Gastrocnemius medialis (tissue), 4 donors: ENCODE results near the gene HNRNPF. TPM values are rescaled to one million over a fixed set of nuclear protein-coding genes. Genes with fewer than 3 reads are reported as not detected.

ENCODE experiments used
- ATAC-seq, 2 donors: fragments of 150-250 bp; one replicate each; pipeline ENCODE4 v1.9.1; 2016
- DNase-seq, 2 donors: peaks; one replicate each; pipeline ENCODE4 v3.0.0-alpha.2; 2019
- H3K27ac ChIP-seq, 4 donors: fragments of 200-600 bp; sonication (generic); 1 replicate in 1 of 4; 2 replicates in 3 of 4; pipeline ENCODE4 v1.5.1; 2016 to 2018; ENCODE audit warnings: mild to moderate bottlenecking in 2 of 4, moderate library complexity in 1 of 4
- H3K27me3 ChIP-seq, 3 donors: fragments of 200-600 bp; sonication (generic) in 2 of 3; 1 replicate in 1 of 3; 2 replicates in 2 of 3; pipeline versions ENCODE4 v1.5.1 to v1.6.0; 2016 to 2019; ENCODE audit warnings: mild to moderate bottlenecking in 1 of 3, moderate library complexity in 1 of 3
- H3K36me3 ChIP-seq, 2 donors: fragments of 200-600 bp; sonication (generic) in 1 of 2; one replicate each; pipeline ENCODE4 v1.5.1; 2017 to 2018
- H3K4me1 ChIP-seq, 2 donors: fragments of 200-600 bp; sonication (generic) in 1 of 2; one replicate each; pipeline ENCODE4 v1.5.1; 2016 to 2017; ENCODE audit warnings: mild to moderate bottlenecking in 2 of 2
- H3K4me3 ChIP-seq, 4 donors: fragments of 200-600 bp; sonication (generic) in 3 of 4; 1 replicate in 1 of 4; 2 replicates in 3 of 4; pipeline ENCODE4 v1.5.1; 2016 to 2019; ENCODE audit warnings: mild to moderate bottlenecking in 2 of 4
- H3K9me3 ChIP-seq, 3 donors: fragments of 200-600 bp; sonication (generic) in 2 of 3; 1 replicate in 1 of 3; 2 replicates in 2 of 3; pipeline ENCODE4 v1.5.1; 2016 to 2019
- POLR2A ChIP-seq, 2 donors: fragments of 450-650 bp; IDR thresholded peaks; one replicate each; pipeline ENCODE4 v1.6.1; 2017; ENCODE audit warnings: antibody characterized with exemption in 2 of 2, mild to moderate bottlenecking in 2 of 2, moderate library complexity in 2 of 2
- in situ Hi-C, 4 donors: fragments of 200-750 bp; cut with MboI; loops; one replicate each; pipeline versions ENCODE4 v1.15.0 to v1.8.0; 2017; ENCODE audit warnings: low sequenced_read_pairs in 4 of 4
- intact Hi-C: fragments of 100-400 bp; cut with DNase I; formaldehyde crosslinking; loops from one replicate; pipeline ENCODE4 v1.15.1; 2023; ENCODE audit warnings: low total_unique reads
- total RNA-seq, 4 donors: library from RNA; depleted of rRNA; stranded (reverse); fragments of >200 nt; gene quantifications; one replicate each; pipeline versions ENCODE4 v1.1.0 to v1.2.3, GENCODE V29; 2016
- TF ChIP-seq, protein P1 (sequence below), 5 experiments: fragments of 450-650 bp in 3 of 5; fragments of 200-600 bp in 2 of 5; sonication (generic) in 2 of 5; IDR thresholded peaks in 4 of 5; conservative IDR thresholded peaks in 1 of 5; 1 replicate in 4 of 5; 2 replicates in 1 of 5; pipeline ENCODE4 v1.5.1; 2016 to 2019; ENCODE audit warnings: antibody characterized with exemption in 5 of 5, mild to moderate bottlenecking in 3 of 5, moderate library complexity in 3 of 5

The HNRNPF gene
- total RNA-seq, 4 donors from 2014 or later = 69.2 to 111 (median 90.6) TPM

DNA sequence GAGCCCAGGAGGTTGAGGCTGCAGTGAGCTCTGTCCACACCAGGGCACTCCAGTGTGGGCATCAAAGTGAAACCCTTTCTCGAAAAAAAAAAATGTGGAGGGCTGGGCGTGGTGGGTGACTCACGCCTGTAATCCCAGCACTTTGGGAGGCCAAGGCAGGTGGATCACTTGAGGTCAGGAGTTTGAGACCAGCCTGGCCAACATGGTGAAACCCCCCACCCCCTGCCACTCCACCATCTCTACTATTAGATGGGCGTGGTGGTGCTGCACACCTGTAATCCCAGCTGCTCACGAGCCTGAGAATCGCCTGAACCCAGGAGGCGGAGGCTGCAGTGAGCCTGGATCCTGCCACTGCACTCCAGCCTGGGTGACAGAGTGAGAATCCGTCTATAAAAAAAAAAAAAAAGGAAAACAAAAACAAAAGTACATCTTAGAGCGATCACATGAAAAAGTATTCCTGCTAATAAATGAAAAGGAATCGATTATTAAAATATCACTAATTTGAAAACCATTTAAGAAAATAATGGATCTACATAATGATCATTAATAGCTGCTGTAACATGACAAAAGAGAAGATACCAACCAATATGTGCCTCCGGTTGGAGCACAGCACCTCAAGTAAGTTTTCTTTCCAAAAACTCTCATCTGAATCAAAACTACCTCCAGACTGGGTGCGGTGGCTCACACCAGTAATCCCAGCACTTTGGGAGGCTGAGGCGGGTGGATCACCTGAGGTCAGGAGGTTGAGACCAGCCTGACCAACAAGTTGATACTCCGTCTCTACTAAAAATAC, 4.9 kb downstream of the HNRNPF start:
- TF ChIP-seq, protein P1, sequence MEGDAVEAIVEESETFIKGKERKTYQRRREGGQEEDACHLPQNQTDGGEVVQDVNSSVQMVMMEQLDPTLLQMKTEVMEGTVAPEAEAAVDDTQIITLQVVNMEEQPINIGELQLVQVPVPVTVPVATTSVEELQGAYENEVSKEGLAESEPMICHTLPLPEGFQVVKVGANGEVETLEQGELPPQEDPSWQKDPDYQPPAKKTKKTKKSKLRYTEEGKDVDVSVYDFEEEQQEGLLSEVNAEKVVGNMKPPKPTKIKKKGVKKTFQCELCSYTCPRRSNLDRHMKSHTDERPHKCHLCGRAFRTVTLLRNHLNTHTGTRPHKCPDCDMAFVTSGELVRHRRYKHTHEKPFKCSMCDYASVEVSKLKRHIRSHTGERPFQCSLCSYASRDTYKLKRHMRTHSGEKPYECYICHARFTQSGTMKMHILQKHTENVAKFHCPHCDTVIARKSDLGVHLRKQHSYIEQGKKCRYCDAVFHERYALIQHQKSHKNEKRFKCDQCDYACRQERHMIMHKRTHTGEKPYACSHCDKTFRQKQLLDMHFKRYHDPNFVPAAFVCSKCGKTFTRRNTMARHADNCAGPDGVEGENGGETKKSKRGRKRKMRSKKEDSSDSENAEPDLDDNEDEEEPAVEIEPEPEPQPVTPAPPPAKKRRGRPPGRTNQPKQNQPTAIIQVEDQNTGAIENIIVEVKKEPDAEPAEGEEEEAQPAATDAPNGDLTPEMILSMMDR (IDR thresholded peaks at IDR 0.05 in 4 of 5, conservative IDR thresholded peaks at IDR 0.05 in 1 of 5) = no peak
- TF ChIP-seq POLR2A (IDR thresholded peaks at IDR 0.05) = no peak
- H3K27me3 ChIP-seq = no peaks in the 10 kb centered on the region
- no peaks in the 10 kb centered on the region for H3K9me3 ChIP-seq
- intact Hi-C loops = no loop called here
- no peaks in the 10 kb centered on the region for H3K36me3 ChIP-seq
- peaks cover 47 to 69% of the 10 kb centered on the region in 2 donors for H3K4me1 ChIP-seq
- DNase-seq = no peak
- H3K27ac ChIP-seq = peak overlapping the region in 1 of 4 donors; percentile 13
- in situ Hi-C loops = loop anchor here in 2 of 4 donors (25.0 kb wide), 1 partner anchor 1583 kb away; the partner anchor contains the start of gene DEPP1 (in 2 of the 2)
- H3K4me3 ChIP-seq = no peak overlapping the region
- no peak for ATAC-seq

DNA sequence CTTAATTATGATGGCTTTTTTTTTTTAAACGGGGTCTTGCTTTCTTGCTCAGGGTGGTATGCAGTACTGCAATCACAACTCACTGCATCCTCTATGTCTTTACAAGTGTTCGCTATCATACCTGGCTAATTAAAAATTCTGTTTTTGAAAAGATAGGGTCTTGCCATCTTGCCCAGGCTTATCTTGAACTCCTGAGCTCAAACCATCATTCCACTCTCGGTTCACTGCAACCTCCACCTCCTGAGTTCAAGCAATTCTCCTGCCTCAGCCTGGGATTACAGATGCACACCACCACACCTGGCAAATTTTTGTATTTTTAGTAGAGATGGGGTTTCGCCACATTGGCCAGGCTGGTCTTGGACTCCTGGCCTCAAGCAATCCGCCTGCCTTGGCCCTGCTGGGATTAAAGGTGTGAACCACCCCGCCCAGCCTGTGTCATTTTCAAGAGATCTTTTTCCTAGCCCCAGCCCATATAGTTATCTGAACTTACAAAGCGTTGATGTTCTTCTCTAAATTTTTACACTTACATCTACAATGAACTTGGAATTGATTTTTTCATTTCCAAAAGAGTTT, 6.0 kb downstream of the HNRNPF start:
- TF ChIP-seq, protein P1 (IDR thresholded peaks at IDR 0.05 in 4 of 5, conservative IDR thresholded peaks at IDR 0.05 in 1 of 5) = no peak
- no peak for TF ChIP-seq POLR2A (IDR thresholded peaks at IDR 0.05)
- in situ Hi-C loops = loop anchor here in 2 of 4 donors (25.0 kb wide), 1 partner anchor 1584 kb away; the partner anchor contains the start of gene DEPP1 (in 2 of the 2)
- H3K4me3 ChIP-seq = no peak overlapping the region
- no peak overlapping the region for H3K27ac ChIP-seq
- no peaks in the 10 kb centered on the region for H3K9me3 ChIP-seq
- no peaks in the 10 kb centered on the region for H3K36me3 ChIP-seq
- no peaks in the 10 kb centered on the region for H3K27me3 ChIP-seq
- intact Hi-C loops = no loop called here
- peaks cover 57 to 80% of the 10 kb centered on the region in 2 donors for H3K4me1 ChIP-seq
- ATAC-seq (no peak), DNase-seq (no peak)

DNA sequence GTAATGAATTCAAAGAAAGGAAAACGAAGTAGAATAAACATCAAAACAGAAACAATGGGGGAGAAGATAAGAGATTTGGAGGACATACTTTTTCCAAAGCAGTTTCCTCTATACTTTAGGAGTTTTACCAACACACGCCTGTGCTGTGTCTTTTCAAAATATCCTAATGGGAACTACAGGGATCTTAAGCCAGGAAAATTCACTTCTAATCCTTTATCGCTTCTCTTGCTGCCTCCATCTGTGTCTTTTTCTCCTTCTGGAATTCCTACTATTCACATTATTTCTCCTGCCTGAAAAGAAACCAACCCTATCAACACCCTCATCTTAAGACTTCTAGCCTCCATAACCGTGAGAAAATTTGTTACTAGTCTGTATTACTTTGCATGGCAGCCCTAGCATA, 6.8 kb downstream of the HNRNPF start:
- H3K9me3 ChIP-seq = no peaks in the 10 kb centered on the region
- TF ChIP-seq, protein P1 (IDR thresholded peaks at IDR 0.05 in 4 of 5, conservative IDR thresholded peaks at IDR 0.05 in 1 of 5) = no peak
- no peak for TF ChIP-seq POLR2A (IDR thresholded peaks at IDR 0.05)
- no peak for ATAC-seq
- H3K36me3 ChIP-seq = no peaks in the 10 kb centered on the region
- in situ Hi-C loops = loop anchor here in 2 of 4 donors (25.0 kb wide), 1 partner anchor 1585 kb away; the partner anchor contains the start of gene DEPP1 (in 2 of the 2)
- no peaks in the 10 kb centered on the region for H3K27me3 ChIP-seq
- H3K4me3 ChIP-seq = no peak overlapping the region
- peaks cover 62 to 87% of the 10 kb centered on the region in 2 donors for H3K4me1 ChIP-seq
- intact Hi-C loops = no loop called here
- peak overlapping the region in 1 of 4 donors; percentile 2 for H3K27ac ChIP-seq
- no peak for DNase-seq

DNA sequence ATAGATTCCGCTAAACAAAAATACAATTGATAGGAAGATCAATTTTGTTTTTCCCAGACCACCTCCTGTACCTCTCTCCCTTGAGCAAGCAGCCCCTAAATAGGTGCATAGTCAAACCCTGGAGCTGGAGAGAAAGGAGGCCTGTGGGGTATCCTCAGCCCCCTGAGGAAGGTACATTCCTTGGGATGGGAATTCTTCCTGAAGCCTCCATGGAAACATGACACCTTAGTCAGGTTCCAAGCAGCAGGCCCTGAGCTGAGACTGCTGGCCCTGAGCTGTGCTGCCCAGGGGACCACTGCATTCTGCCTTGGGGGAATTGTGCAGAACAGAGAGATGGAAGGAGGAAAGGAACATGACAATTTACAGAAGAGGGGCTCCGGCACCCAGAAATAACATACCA, 7.4 kb downstream of the HNRNPF start:
- TF ChIP-seq POLR2A (IDR thresholded peaks at IDR 0.05) = no peak
- TF ChIP-seq, protein P1 (IDR thresholded peaks at IDR 0.05 in 4 of 5, conservative IDR thresholded peaks at IDR 0.05 in 1 of 5) = no peak
- Histone ChIP-seq H3K36me3 (no peaks in the 10 kb centered on the region), H3K4me1 (peaks cover 59 to 87% of the 10 kb centered on the region in 2 donors), H3K27ac (peak overlapping the region in 1 of 4 donors; percentile 7), H3K27me3 (no peaks in the 10 kb centered on the region), H3K9me3 (no peaks in the 10 kb centered on the region), H3K4me3 (no peak overlapping the region)
- in situ Hi-C loops (loop anchor here in 2 of 4 donors (25.0 kb wide), 1 partner anchor 1586 kb away; the partner anchor contains the start of gene DEPP1 (in 2 of the 2)), intact Hi-C loops (no loop called here)
- ATAC-seq = no peak
- no peak for DNase-seq
